A673 (cell line): ENCODE measurements around the gene LAMA4. TPM values are rescaled to one million over a fixed set of nuclear protein-coding genes. Genes with fewer than 3 reads are reported as not detected.

ENCODE experiments used
- BruUV-seq: library from RNA; stranded (reverse); fragments of 400-500 nt; replicated peaks from 2 replicates; lab custom pipeline; 2021; lab: Mats Ljungman, UMichigan
- CTCF ChIA-PET: fragments of 300-600 bp; sonication (Branson Sonifier 250); formaldehyde crosslinking; loops from one replicate; lab custom pipeline; 2022; ENCODE audit warnings: antibody characterized with exemption; lab: Charles Lee
- POLR2A ChIA-PET: fragments of 300-600 bp; sonication (Branson Sonifier 250); formaldehyde crosslinking; loops from one replicate; lab custom pipeline; 2022; ENCODE audit warnings: antibody characterized with exemption; ENCODE audit not compliant: low non-redundant PET; lab: Charles Lee
- DNase-seq: peaks from one replicate; pipeline ENCODE4 v3.0.0-alpha.2; 2015; ENCODE audit warnings: low spot score
- H3K27ac ChIP-seq: fragments of 200-600 bp; sonication (generic); 2 replicates; pipeline ENCODE4 v1.5.1; 2016; ENCODE audit warnings: mixed run types, low read depth, mild to moderate bottlenecking, mixed read lengths, antibody characterized with exemption, low read length; ENCODE audit not compliant: poor library complexity, severe bottlenecking
- H3K27me3 ChIP-seq: fragments of 200-600 bp; sonication (generic); replicated peaks from 2 replicates; pipeline ENCODE4 v1.6.1; 2017; ENCODE audit warnings: mixed run types, low read depth, mild to moderate bottlenecking, mixed read lengths, antibody characterized with exemption, low read length; ENCODE audit not compliant: insufficient read depth, poor library complexity
- H3K36me3 ChIP-seq: fragments of 200-600 bp; sonication (generic); 2 replicates; pipeline ENCODE4 v1.6.1; 2016; ENCODE audit warnings: mixed run types, mild to moderate bottlenecking, mixed read lengths, antibody characterized with exemption, low read length; ENCODE audit not compliant: insufficient read depth, poor library complexity, severe bottlenecking
- H3K4me1 ChIP-seq: fragments of 200-600 bp; sonication (generic); 2 replicates; pipeline ENCODE4 v1.6.1; 2017; ENCODE audit warnings: mixed run types, mild to moderate bottlenecking, mixed read lengths, antibody characterized with exemption, low read length; ENCODE audit not compliant: insufficient read depth, poor library complexity, severe bottlenecking
- H3K4me3 ChIP-seq: fragments of 200-600 bp; sonication (generic); 2 replicates; pipeline ENCODE4 v1.5.1; 2016; ENCODE audit warnings: low read depth, mixed run types, mild to moderate bottlenecking, mixed read lengths, low read length; ENCODE audit not compliant: poor library complexity, severe bottlenecking
- H3K9me3 ChIP-seq: fragments of 200-600 bp; sonication (generic); 2 replicates; pipeline ENCODE4 v1.6.1; 2016; ENCODE audit warnings: mixed run types, low read depth, mild to moderate bottlenecking, mixed read lengths, antibody characterized with exemption, low read length; ENCODE audit not compliant: poor library complexity, severe bottlenecking
- EZH2 ChIP-seq: fragments of 200-600 bp; sonication (generic); IDR thresholded peaks from 2 replicates; pipeline ENCODE4 v1.6.1; 2017; ENCODE audit warnings: borderline replicate concordance, low read depth, mild to moderate bottlenecking, mixed read lengths, antibody characterized with exemption, low read length; ENCODE audit not compliant: poor library complexity, severe bottlenecking
- intact Hi-C: fragments of 100-400 bp; cut with micrococcal nuclease; formaldehyde crosslinking; loops from one replicate; pipeline ENCODE4 v1.10.0; 2022; ENCODE audit not compliant: unreplicated experiment
- total RNA-seq: library from RNA; stranded (reverse); gene quantifications from 2 replicates; pipeline ENCODE4 v1.2.3, GENCODE V29; 2021
- TF ChIP-seq, protein P1 (sequence below): fragments of 300-800, 200-600 bp; sonication (generic); conservative IDR thresholded peaks from 2 replicates; pipeline ENCODE4 v1.5.1; 2017; ENCODE audit warnings: low read depth, mild to moderate bottlenecking, antibody characterized with exemption, low read length, moderate library complexity, mixed read lengths

Gene LAMA4
- total RNA-seq, 1 experiment from 2014 or later, result 1.2 TPM

DNA sequence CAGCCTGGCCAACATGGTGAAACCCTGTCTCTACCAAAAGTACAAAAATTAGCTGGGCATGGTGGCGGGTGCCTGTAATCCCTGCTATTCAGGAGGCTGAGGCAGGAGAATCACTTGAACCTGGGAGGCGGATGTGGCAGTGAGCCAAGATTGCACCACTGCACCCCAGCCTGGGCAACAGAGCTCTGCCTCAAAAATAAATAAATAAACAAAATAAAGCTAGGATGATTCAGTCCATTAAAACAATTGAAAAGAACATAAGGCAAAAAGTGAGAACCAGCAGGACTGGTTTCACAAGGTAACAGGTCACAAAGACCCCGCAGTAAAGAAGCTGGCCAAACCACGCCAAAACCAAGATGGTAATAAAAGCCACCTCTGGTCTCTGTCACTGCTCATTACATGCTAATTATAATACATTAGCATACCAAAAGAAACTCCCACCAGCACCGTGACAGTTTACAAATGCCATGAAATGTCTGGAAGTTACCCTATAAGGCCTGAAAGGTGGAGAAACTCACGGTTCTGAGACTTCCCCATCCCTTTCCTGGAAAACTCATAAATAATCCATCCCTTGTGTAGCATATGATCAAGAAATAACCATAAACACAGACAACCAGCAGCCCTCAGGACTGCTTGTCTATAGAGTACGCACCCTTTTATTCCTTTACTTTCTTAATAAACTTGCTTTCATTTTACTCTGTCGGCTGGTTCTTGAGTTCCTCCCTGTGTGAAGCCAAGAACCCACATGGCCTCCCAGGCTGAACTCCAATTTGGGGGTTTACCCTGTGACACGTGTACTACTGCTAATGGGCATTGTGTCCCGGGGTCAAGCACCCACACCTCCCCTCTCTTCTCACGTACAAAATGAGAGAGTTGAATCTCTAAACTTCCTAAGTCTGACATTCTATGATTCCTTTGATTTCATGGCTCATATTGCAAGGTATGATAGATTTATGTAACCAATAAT is 10.2 kb downstream of the LAMA4 start:
- no peak overlapping the region for H3K27ac ChIP-seq
- no peak overlapping the region for H3K4me3 ChIP-seq
- DNase-seq, result no peak
- no TSS peak for BruUV-seq
- ChIA-PET CTCF (no interaction called here), POLR2A (no interaction called here)
- intact Hi-C loops, result no loop called here
- H3K9me3 ChIP-seq, result no peaks in the 10 kb centered on the region
- no peaks in the 10 kb centered on the region for H3K36me3 ChIP-seq
- no peaks in the 10 kb centered on the region for H3K27me3 ChIP-seq
- no peaks in the 10 kb centered on the region for H3K4me1 ChIP-seq
- no peak for TF ChIP-seq EZH2
- TF ChIP-seq, protein P1, sequence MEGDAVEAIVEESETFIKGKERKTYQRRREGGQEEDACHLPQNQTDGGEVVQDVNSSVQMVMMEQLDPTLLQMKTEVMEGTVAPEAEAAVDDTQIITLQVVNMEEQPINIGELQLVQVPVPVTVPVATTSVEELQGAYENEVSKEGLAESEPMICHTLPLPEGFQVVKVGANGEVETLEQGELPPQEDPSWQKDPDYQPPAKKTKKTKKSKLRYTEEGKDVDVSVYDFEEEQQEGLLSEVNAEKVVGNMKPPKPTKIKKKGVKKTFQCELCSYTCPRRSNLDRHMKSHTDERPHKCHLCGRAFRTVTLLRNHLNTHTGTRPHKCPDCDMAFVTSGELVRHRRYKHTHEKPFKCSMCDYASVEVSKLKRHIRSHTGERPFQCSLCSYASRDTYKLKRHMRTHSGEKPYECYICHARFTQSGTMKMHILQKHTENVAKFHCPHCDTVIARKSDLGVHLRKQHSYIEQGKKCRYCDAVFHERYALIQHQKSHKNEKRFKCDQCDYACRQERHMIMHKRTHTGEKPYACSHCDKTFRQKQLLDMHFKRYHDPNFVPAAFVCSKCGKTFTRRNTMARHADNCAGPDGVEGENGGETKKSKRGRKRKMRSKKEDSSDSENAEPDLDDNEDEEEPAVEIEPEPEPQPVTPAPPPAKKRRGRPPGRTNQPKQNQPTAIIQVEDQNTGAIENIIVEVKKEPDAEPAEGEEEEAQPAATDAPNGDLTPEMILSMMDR, result no peak

DNA sequence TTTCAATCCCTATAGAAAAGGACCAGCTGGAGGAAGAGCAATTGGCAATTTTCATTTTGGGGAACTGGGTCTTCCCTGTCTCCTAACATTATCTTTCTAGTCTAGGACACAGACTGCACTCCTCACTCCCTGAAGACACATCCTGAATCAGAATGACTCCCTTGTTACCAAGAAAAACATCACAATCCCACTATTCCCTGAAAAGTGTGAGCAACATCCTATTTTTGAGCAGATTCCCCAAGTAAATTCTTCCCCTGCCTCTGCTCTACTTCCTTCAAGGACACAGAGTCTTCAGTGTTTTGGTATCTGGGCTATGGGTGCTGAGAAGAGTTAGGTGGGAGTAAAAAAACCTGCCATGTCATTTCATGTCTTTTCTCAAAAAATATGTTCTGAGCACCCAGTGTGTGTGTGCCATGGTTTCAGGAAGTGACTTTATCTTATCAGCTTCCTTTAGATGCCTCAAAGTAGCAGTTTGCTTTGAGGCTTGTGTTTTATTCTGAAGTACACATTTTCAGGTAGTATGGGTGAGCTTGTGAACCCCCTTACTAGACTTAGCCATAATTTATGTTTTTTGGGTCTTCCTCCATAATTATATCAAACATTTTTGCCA is 12.4 kb downstream of the LAMA4 start:
- intact Hi-C loops, result no loop called here
- DNase-seq, result no peak
- Histone ChIP-seq H3K36me3 (no peaks in the 10 kb centered on the region), H3K4me1 (no peaks in the 10 kb centered on the region), H3K9me3 (no peaks in the 10 kb centered on the region), H3K4me3 (no peak overlapping the region), H3K27me3 (no peaks in the 10 kb centered on the region), H3K27ac (no peak overlapping the region)
- TF ChIP-seq EZH2, result no peak
- TF ChIP-seq, protein P1, result no peak
- no TSS peak for BruUV-seq
- ChIA-PET POLR2A (no interaction called here), CTCF (no interaction called here)

DNA sequence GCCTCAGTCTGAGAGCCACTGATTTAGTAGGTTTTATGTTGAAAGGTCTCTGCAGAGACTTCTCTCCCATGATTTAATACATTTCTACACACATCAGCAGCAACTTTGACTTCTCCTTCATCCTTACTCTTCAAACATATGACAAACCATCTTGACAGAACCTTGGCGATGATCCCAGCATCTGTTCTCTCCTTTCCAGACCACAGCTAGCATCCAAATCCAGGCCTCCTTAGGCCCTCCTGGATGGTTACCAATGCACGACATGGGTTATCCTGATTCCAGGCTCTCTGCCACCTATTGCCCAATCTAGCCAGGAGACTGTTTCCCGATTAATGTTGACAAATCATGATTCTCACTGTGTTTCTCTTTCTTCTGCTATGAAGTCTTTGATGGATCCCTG is 16.8 kb downstream of the LAMA4 start:
- no TSS peak for BruUV-seq
- TF ChIP-seq, protein P1, result no peak
- no peak for TF ChIP-seq EZH2
- no peaks in the 10 kb centered on the region for H3K36me3 ChIP-seq
- POLR2A ChIA-PET, result no interaction called here
- CTCF ChIA-PET, result no interaction called here
- H3K27ac ChIP-seq, result no peak overlapping the region
- H3K4me3 ChIP-seq, result no peak overlapping the region
- H3K27me3 ChIP-seq, result no peaks in the 10 kb centered on the region
- intact Hi-C loops, result no loop called here
- H3K9me3 ChIP-seq, result no peaks in the 10 kb centered on the region
- DNase-seq, result no peak
- no peaks in the 10 kb centered on the region for H3K4me1 ChIP-seq
